ENCODE data around the gene EIF5A. TPM values are rescaled to one million over a fixed set of nuclear protein-coding genes. Genes with fewer than 3 reads are reported as not detected.

EIF5A gene
- total RNA-seq, 6 experiments from 2014 or later, result 222 to 299 (median 238) TPM

DNA sequence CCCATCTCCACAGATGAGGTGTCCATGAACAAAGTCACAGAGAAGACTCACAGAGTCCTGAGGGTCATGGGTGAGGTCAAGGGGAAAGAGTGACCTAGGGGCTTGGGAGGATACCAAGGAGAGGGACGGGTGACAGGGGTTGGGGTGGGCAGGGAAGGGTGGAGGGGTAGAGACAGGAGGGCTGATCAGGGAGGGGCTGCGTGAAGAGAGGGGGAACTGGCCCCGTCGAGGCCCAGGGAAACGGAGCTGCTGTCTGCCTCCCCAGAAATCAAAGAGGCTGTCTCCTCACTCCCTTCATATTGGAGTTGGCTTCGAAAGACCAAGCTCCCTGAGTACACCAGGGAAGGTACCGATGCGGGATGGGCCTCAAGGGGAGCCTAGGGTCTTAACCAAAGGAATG, 48.1 kb downstream of the EIF5A start:
- ATAC-seq (no peak), DNase-seq (no peak)
- H3K4me1 ChIP-seq, result peaks cover 0 to 18% (median 6%) of the 10 kb centered on the region in 4 donors
- no peak overlapping the region for H3K4me3 ChIP-seq
- H3K36me3 ChIP-seq, result no peaks in the 10 kb centered on the region
- intact Hi-C loops (cut with DNase I), result loop anchor here in 1 of 2 donors (5.0 to 10.0 kb wide), 2 partner anchors 82 to 159 kb away; partner anchors contain the start of genes FGF11 and TMEM102
- H3K27ac ChIP-seq, result no peak overlapping the region
- H3K9me3 ChIP-seq, result no peaks in the 10 kb centered on the region
- 39% methylated on average over 4 of the region's 8 CpGs for WGBS (ENCODE audit: insufficient coverage, low coverage, low lambda C conversion rate, missing lambda C conversion rate)
- no peaks in the 10 kb centered on the region for H3K27me3 ChIP-seq
- no peak for TF ChIP-seq POLR2A (IDR thresholded peaks at IDR 0.05)
- TF ChIP-seq, protein P1, sequence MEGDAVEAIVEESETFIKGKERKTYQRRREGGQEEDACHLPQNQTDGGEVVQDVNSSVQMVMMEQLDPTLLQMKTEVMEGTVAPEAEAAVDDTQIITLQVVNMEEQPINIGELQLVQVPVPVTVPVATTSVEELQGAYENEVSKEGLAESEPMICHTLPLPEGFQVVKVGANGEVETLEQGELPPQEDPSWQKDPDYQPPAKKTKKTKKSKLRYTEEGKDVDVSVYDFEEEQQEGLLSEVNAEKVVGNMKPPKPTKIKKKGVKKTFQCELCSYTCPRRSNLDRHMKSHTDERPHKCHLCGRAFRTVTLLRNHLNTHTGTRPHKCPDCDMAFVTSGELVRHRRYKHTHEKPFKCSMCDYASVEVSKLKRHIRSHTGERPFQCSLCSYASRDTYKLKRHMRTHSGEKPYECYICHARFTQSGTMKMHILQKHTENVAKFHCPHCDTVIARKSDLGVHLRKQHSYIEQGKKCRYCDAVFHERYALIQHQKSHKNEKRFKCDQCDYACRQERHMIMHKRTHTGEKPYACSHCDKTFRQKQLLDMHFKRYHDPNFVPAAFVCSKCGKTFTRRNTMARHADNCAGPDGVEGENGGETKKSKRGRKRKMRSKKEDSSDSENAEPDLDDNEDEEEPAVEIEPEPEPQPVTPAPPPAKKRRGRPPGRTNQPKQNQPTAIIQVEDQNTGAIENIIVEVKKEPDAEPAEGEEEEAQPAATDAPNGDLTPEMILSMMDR (IDR thresholded peaks at IDR 0.05), result no peak

DNA sequence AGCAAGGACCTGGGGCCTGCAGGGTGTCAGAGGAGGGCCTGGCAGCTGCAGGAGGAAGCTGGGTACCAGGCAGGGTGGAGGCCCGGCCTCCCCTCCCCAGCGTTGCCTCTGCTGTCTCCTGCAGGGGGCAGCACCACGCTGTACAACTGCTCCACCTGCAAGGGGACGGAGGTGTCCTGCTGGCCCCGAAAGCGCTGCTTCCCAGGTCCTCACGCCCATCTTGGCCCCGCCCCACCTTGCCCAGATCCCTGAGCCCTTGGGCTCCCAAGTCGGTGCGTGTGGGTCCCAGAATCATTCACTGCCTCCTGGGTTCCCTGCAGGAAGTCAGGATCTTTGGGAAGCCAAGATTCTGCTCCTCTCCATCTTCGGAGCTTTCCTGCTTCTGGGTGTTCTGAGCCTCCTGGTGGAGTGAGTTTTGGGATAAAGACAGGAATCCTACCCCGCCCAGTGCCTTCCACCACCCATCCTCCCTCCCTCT, 48.7 kb downstream of the EIF5A start:
- Histone ChIP-seq H3K27me3 (no peaks in the 10 kb centered on the region), H3K4me3 (no peak overlapping the region), H3K4me1 (peaks cover 0 to 12% (median 6%) of the 10 kb centered on the region in 4 donors), H3K36me3 (no peaks in the 10 kb centered on the region), H3K9me3 (no peaks in the 10 kb centered on the region), H3K27ac (no peak overlapping the region)
- peak; percentile 47 to 67 (median 62) for ATAC-seq
- no peak for TF ChIP-seq POLR2A (IDR thresholded peaks at IDR 0.05)
- TF ChIP-seq, protein P1 (IDR thresholded peaks at IDR 0.05), result peak; percentile 85 to 94 (median 90)
- 13% methylated on average over 4 of the region's 12 CpGs for WGBS (ENCODE audit: insufficient coverage, low coverage, low lambda C conversion rate, missing lambda C conversion rate)
- DNase-seq, result peak; percentile 84 to 87 (median 86)
- intact Hi-C loops (cut with DNase I), result loop anchor here in 1 of 2 donors (5.0 to 10.0 kb wide), 2 partner anchors 81 to 159 kb away; partner anchors contain the start of genes FGF11 and TMEM102

DNA sequence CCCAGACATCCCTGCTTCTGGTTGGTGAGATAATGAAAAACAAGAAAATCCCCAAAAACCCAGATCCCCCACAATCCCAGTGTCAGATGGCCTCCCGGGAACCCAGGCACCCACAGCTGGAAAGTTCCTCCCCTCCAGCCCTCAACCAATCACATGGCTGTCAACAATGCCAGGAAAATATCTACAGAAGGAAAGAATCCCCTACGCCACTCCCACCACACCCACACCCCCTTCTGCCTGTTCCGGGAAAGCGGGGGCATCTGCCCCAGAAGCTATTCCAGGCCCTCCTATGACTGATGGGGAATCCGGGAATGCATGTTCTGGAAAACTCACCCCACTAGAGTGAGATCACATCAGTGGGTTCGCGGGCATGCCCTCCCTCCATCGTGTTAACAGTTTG, 49.3 kb downstream of the EIF5A start:
- Histone ChIP-seq H3K36me3 (no peaks in the 10 kb centered on the region), H3K9me3 (no peaks in the 10 kb centered on the region), H3K4me1 (peaks cover 0 to 12% (median 6%) of the 10 kb centered on the region in 4 donors), H3K4me3 (no peak overlapping the region), H3K27me3 (no peaks in the 10 kb centered on the region), H3K27ac (no peak overlapping the region)
- intact Hi-C loops (cut with DNase I), result loop anchor here in 1 of 2 donors (5.0 to 10.0 kb wide), 2 partner anchors 81 to 158 kb away; partner anchors contain the start of genes FGF11 and TMEM102
- TF ChIP-seq, protein P1 (IDR thresholded peaks at IDR 0.05), result no peak
- no peak for TF ChIP-seq POLR2A (IDR thresholded peaks at IDR 0.05)
- no peak for DNase-seq
- WGBS (ENCODE audit: insufficient coverage, low coverage, low lambda C conversion rate, missing lambda C conversion rate), result 57% methylated on average over 4 of the region's 8 CpGs
- ATAC-seq, result no peak

DNA sequence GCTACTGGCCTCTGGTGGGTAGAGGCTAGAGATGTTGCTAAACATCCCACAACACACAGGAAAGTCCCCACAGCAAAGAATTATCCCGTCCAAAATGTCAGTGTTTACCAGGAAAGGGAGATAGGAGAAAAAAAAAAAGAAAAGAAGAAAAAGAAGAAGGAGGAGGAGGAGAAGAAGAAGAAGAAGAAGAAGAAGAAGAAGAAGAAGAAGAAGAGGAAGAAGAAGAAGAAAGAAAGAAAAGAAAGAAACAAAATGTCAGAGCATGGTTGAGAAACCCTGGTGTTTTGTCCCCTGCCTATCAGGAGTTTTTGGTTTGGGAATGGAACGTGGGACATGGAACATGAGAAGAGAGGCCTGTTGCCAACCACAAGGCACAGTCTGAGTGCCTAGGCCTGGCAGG, 50.0 kb downstream of the EIF5A start:
- no peaks in the 10 kb centered on the region for H3K27me3 ChIP-seq
- no peaks in the 10 kb centered on the region for H3K9me3 ChIP-seq
- no peak overlapping the region for H3K4me3 ChIP-seq
- H3K4me1 ChIP-seq, result peaks cover 0 to 10% (median 5%) of the 10 kb centered on the region in 4 donors
- no peak overlapping the region for H3K27ac ChIP-seq
- 55% methylated on average over 2 of the region's 2 CpGs for WGBS (ENCODE audit: insufficient coverage, low coverage, low lambda C conversion rate, missing lambda C conversion rate)
- DNase-seq, result no peak
- no peak for ATAC-seq
- intact Hi-C loops (cut with DNase I), result loop anchor here in 1 of 2 donors (5.0 to 10.0 kb wide), 2 partner anchors 80 to 157 kb away; partner anchors contain the start of genes FGF11 and TMEM102
- H3K36me3 ChIP-seq, result no peaks in the 10 kb centered on the region
- TF ChIP-seq, protein P1 (IDR thresholded peaks at IDR 0.05), result no peak
- TF ChIP-seq POLR2A (IDR thresholded peaks at IDR 0.05), result no peak
